PFSK-1 (cell line): ENCODE results near the gene FTSJ3.

ENCODE experiments used
- FOXP2 ChIP-seq: optimal IDR thresholded peaks from 2 replicates; pipeline ENCODE3; 2011; ENCODE audit warnings: borderline replicate concordance, control low read depth, inconsistent platforms; ENCODE audit not compliant: insufficient read depth; ENCODE audit errors: extremely low read length, extremely low read depth
- POLR2AphosphoS5 ChIP-seq: IDR thresholded peaks from 2 replicates; pipeline ENCODE4 v1.6.1; 2012; ENCODE audit warnings: low read depth, mild to moderate bottlenecking, control low read depth, low read length, moderate library complexity
- REST ChIP-seq, 2 experiments: IDR thresholded peaks; 2 replicates each; pipeline versions ENCODE4 v1.6.1 to v1.8.0; 2011 to 2012; ENCODE audit warnings: low read depth in 2 of 2, low read length in 2 of 2, control low read depth in 1 of 2, inconsistent platforms in 1 of 2, mild to moderate bottlenecking in 1 of 2, moderate library complexity in 1 of 2; ENCODE audit not compliant: insufficient read depth in 1 of 2
- SIN3A ChIP-seq: IDR thresholded peaks from 2 replicates; pipeline ENCODE4 v1.6.1; 2012; ENCODE audit warnings: mild to moderate bottlenecking, low read length, moderate library complexity, borderline replicate concordance; ENCODE audit not compliant: insufficient read depth
- TAF1 ChIP-seq: IDR thresholded peaks from 2 replicates; pipeline ENCODE4 v1.6.1; 2012; ENCODE audit warnings: low read length, control low read depth, borderline replicate concordance; ENCODE audit not compliant: insufficient read depth

- TF ChIP-seq REST (IDR thresholded peaks at IDR 0.05; ENCODE audit: insufficient read depth in 1 of 2, low read depth in 2 of 2, low read length in 2 of 2) (no peak), POLR2AphosphoS5 (no peak), SIN3A (no peak), TAF1 (no peak), FOXP2 (no peak)
These were observed 41.3 kb downstream of the FTSJ3 start for GRCh38 chr17:63786117-63786516.
